NB4 (cell line): Measurements from ENCODE around the gene C16orf54.
"Not testable (repeated sequence)": the region's sequence is repeated elsewhere in the genome, so short reads cannot be mapped to it uniquely, and the experiment has no call there.

Experiments
- CTCF ChIP-seq: IDR thresholded peaks from one replicate; pipeline ENCODE4 v1.5.1; 2012; ENCODE audit warnings: low read depth, low read length
- MYC ChIP-seq: IDR thresholded peaks from 2 replicates; pipeline ENCODE4 v1.6.1; 2011; ENCODE audit warnings: low read depth, low read length
- POLR2A ChIP-seq: IDR thresholded peaks from 2 replicates; pipeline ENCODE4 v1.6.1; 2011; ENCODE audit warnings: mild to moderate bottlenecking; ENCODE audit not compliant: insufficient read length; ENCODE audit errors: extremely low read depth

GRCh38 chr16:29692606-29693005 is 53.2 kb downstream of the C16orf54 start:
- TF ChIP-seq CTCF, POLR2A, MYC: not testable (repeated sequence)
